ENCODE measurements around the gene TMCC2.
A peak's percentile ranks its signal among the peaks of the same experiment; 100 is the strongest.

The TMCC2 gene

GRCh38 chr1:205301205-205301821 is 73.6 kb downstream of the TMCC2 start:
- DNase-seq (ENCODE audit: low read depth): peak; percentile 77
- TF ChIP-seq CTCF (IDR thresholded peaks at IDR 0.05; ENCODE audit: insufficient read depth, low read depth, low read length, missing control alignments): no peak
- no peak overlapping the region for H3K4me3 ChIP-seq (ENCODE audit: low read length)

- H3K4me3 ChIP-seq (ENCODE audit: low read length): no peak overlapping the region
- TF ChIP-seq CTCF (IDR thresholded peaks at IDR 0.05; ENCODE audit: insufficient read depth, low read depth, low read length, missing control alignments): no peak
- DNase-seq (ENCODE audit: low read depth): no peak
Observed at GRCh38 chr1:205301842-205302588, 74.3 kb downstream of the TMCC2 start.

GRCh38 chr1:205303247-205303888 is 75.6 kb downstream of the TMCC2 start:
- no peak for DNase-seq (ENCODE audit: low read depth)

GRCh38 chr1:205304046-205304694 is 76.4 kb downstream of the TMCC2 start:
- no peak for TF ChIP-seq CTCF (IDR thresholded peaks at IDR 0.05; ENCODE audit: insufficient read depth, low read depth, low read length, missing control alignments)
- no peak overlapping the region for H3K4me3 ChIP-seq (ENCODE audit: low read length)
- no peak for DNase-seq (ENCODE audit: low read depth)

More at GRCh38 chr1:205303247-205303888, 75.6 kb downstream of the TMCC2 start:
- no peak for TF ChIP-seq CTCF (IDR thresholded peaks at IDR 0.05; ENCODE audit: insufficient read depth, low read depth, low read length, missing control alignments)
- H3K4me3 ChIP-seq (ENCODE audit: low read length): no peak overlapping the region

GRCh38 chr1:205304695-205305070 is 76.9 kb downstream of the TMCC2 start:
- DNase-seq (ENCODE audit: low read depth): no peak
- TF ChIP-seq CTCF (IDR thresholded peaks at IDR 0.05; ENCODE audit: insufficient read depth, low read depth, low read length, missing control alignments): no peak
- no peak overlapping the region for H3K4me3 ChIP-seq (ENCODE audit: low read length)

- no peak overlapping the region for H3K4me3 ChIP-seq (ENCODE audit: low read length)
- no peak for DNase-seq (ENCODE audit: low read depth)
- TF ChIP-seq CTCF (IDR thresholded peaks at IDR 0.05; ENCODE audit: insufficient read depth, low read depth, low read length, missing control alignments): no peak
Observed at GRCh38 chr1:205306929-205307566, 79.3 kb downstream of the TMCC2 start.

All from epithelial cell of esophagus (primary cell).